H1 (cell line): ENCODE measurements around the gene CFAP20. TPM values are rescaled to one million over a fixed set of nuclear protein-coding genes. Genes with fewer than 3 reads are reported as not detected.

Source experiments
- CTCF ChIA-PET: fragments of 300-600 bp; sonication (Branson Sonifier 250); formaldehyde crosslinking; loops from one replicate; lab custom pipeline; 2021; ENCODE audit not compliant: partially characterized antibody; lab: Charles Lee
- POLR2A ChIA-PET: fragments of 300-600 bp; sonication (Branson Sonifier 250); formaldehyde crosslinking; loops from one replicate; lab custom pipeline; 2021; ENCODE audit warnings: inconsistent platforms; ENCODE audit not compliant: partially characterized antibody; lab: Charles Lee
- DNase-seq, 2 experiments: peaks; one replicate each; pipeline versions ENCODE4 v3.0.0 to v3.0.0-alpha.2; 2010 to 2022; ENCODE audit warnings: low spot score in 2 of 2, low read depth in 1 of 2, mixed read lengths in 1 of 2
- FAIRE-seq: peaks from 2 replicates; lab custom pipeline; 2011; peaks lifted over from hg19 to GRCh38; lab: Jason Lieb, UNC
- H2AFZ ChIP-seq: 2 replicates; pipeline ENCODE4 v1.8.1; 2012; ENCODE audit warnings: low read length, inconsistent platforms
- H2AK5ac ChIP-seq: 2 replicates; pipeline ENCODE4 v1.6.1; 2013; ENCODE audit warnings: low read depth, low read length
- H2BK120ac ChIP-seq: replicated peaks from 2 replicates; pipeline ENCODE3; 2013; ENCODE audit warnings: low read depth, low read length, inconsistent platforms
- H2BK12ac ChIP-seq: 2 replicates; pipeline ENCODE4 v1.6.1; 2013; ENCODE audit warnings: low read depth, low read length
- H2BK15ac ChIP-seq: 2 replicates; pipeline ENCODE4 v1.6.1; 2013; ENCODE audit warnings: low read length
- H2BK20ac ChIP-seq: 2 replicates; pipeline ENCODE4 v1.6.1; 2013; ENCODE audit warnings: low read length
- H2BK5ac ChIP-seq: 2 replicates; pipeline ENCODE4 v1.6.1; 2013; ENCODE audit warnings: low read depth, low read length
- H3K14ac ChIP-seq: 2 replicates; pipeline ENCODE4 v1.6.1; 2013; ENCODE audit warnings: inconsistent platforms; ENCODE audit not compliant: insufficient read length
- H3K18ac ChIP-seq: 2 replicates; pipeline ENCODE4 v1.6.1; 2013; ENCODE audit warnings: low read length; ENCODE audit errors: extremely low read depth
- H3K23ac ChIP-seq: 2 replicates; pipeline ENCODE4 v1.6.1; 2013; ENCODE audit warnings: inconsistent platforms; ENCODE audit not compliant: insufficient read length
- H3K23me2 ChIP-seq: 2 replicates; pipeline ENCODE4 v1.6.1; 2013; ENCODE audit warnings: low read depth, low read length
- H3K27ac ChIP-seq: 2 replicates; pipeline ENCODE4 v1.6.1; 2011; ENCODE audit warnings: low read depth, low read length, inconsistent platforms
- H3K27me3 ChIP-seq, 4 experiments: replicated peaks in 1 of 4; 1 replicate in 1 of 4; 2 replicates in 3 of 4; pipeline versions ENCODE4 v1.6.1 to v1.8.1; 2011 to 2013; ENCODE audit warnings: low read length in 3 of 4, mild to moderate bottlenecking in 3 of 4, inconsistent platforms in 2 of 4, mixed read lengths in 2 of 4, moderate library complexity in 1 of 4; ENCODE audit not compliant: control insufficient read depth in 3 of 4, insufficient read depth in 3 of 4; ENCODE audit errors: extremely low read depth in 1 of 4
- H3K36me3 ChIP-seq, 4 experiments: 2 replicates each; pipeline versions ENCODE4 v1.6.1 to v1.8.1; 2011 to 2013; ENCODE audit warnings: mild to moderate bottlenecking in 4 of 4, low read length in 3 of 4, moderate library complexity in 2 of 4, control low read depth in 1 of 4, inconsistent platforms in 1 of 4; ENCODE audit not compliant: insufficient read depth in 4 of 4, control insufficient read depth in 2 of 4
- H3K4ac ChIP-seq: replicated peaks from 2 replicates; pipeline ENCODE3; 2013; ENCODE audit warnings: low read length, low read depth, mixed read lengths, inconsistent platforms; ENCODE audit not compliant: insufficient read length
- H3K4me1 ChIP-seq, 4 experiments: replicated peaks in 1 of 4; 1 replicate in 1 of 4; 2 replicates in 3 of 4; pipeline versions ENCODE4 v1.6.1 to v1.8.1; 2011 to 2013; ENCODE audit warnings: low read length in 3 of 4, inconsistent platforms in 2 of 4, mixed read lengths in 1 of 4; ENCODE audit not compliant: insufficient read depth in 4 of 4, control insufficient read depth in 3 of 4
- H3K4me2 ChIP-seq, 2 experiments: 2 replicates each; pipeline versions ENCODE4 v1.6.1 to v1.8.1; 2011 to 2013; ENCODE audit warnings: low read depth in 2 of 2, low read length in 2 of 2, control low read depth in 1 of 2, inconsistent platforms in 1 of 2, mild to moderate bottlenecking in 1 of 2; ENCODE audit not compliant: insufficient read depth in 1 of 2
- H3K4me3 ChIP-seq, 4 experiments: fragments of 200-600, 300-600 bp in 1 of 4; sonication (generic), shearing (Covaris generic), sonication (Bioruptor Twin) in 1 of 4; 2 replicates each; pipeline versions ENCODE4 v1.5.1 to v1.8.1; 2011 to 2016; ENCODE audit warnings: low read length in 4 of 4, low read depth in 3 of 4, control low read depth in 2 of 4, inconsistent platforms in 2 of 4, mild to moderate bottlenecking in 2 of 4, mixed read lengths in 1 of 4, moderate library complexity in 1 of 4; ENCODE audit not compliant: insufficient read depth in 2 of 4; ENCODE audit errors: extremely low read depth in 1 of 4
- H3K56ac ChIP-seq: replicated peaks from 2 replicates; pipeline ENCODE3; 2013; ENCODE audit warnings: low read depth, mild to moderate bottlenecking, mixed read lengths, low read length, inconsistent platforms; ENCODE audit not compliant: insufficient read length
- H3K79me1 ChIP-seq: 2 replicates; pipeline ENCODE4 v1.6.1; 2013; ENCODE audit warnings: low read depth, low read length, control low read depth
- H3K79me2 ChIP-seq, 2 experiments: 2 replicates each; pipeline versions ENCODE4 v1.6.1 to v1.8.1; 2012 to 2013; ENCODE audit warnings: low read length in 2 of 2, mild to moderate bottlenecking in 2 of 2, inconsistent platforms in 1 of 2; ENCODE audit not compliant: insufficient read depth in 2 of 2, control insufficient read depth in 1 of 2
- H3K9ac ChIP-seq, 4 experiments: replicated peaks in 1 of 4; 1 replicate in 1 of 4; 2 replicates in 3 of 4; pipeline versions ENCODE4 v1.6.1 to v1.8.1; 2011 to 2013; ENCODE audit warnings: low read depth in 3 of 4, low read length in 3 of 4, control low read depth in 2 of 4, mild to moderate bottlenecking in 2 of 4, moderate library complexity in 2 of 4, inconsistent platforms in 1 of 4; ENCODE audit errors: extremely low read depth in 1 of 4
- H3K9me3 ChIP-seq, 2 experiments: 2 replicates each; pipeline versions ENCODE4 v1.6.1 to v1.8.1; 2012 to 2013; ENCODE audit warnings: mild to moderate bottlenecking in 2 of 2, moderate library complexity in 2 of 2, control low read depth in 1 of 2, inconsistent platforms in 1 of 2, low read depth in 1 of 2, low read length in 1 of 2, mixed read lengths in 1 of 2; ENCODE audit not compliant: insufficient read depth in 2 of 2
- H4K20me1 ChIP-seq, 2 experiments: replicated peaks in 1 of 2; 2 replicates each; pipeline versions ENCODE3 to v1.8.1; 2011 to 2013; ENCODE audit warnings: inconsistent platforms in 2 of 2, low read length in 2 of 2, mild to moderate bottlenecking in 1 of 2; ENCODE audit not compliant: insufficient read depth in 2 of 2, control insufficient read depth in 1 of 2
- H4K5ac ChIP-seq: 2 replicates; pipeline ENCODE4 v1.6.1; 2013; ENCODE audit warnings: low read length, low read depth, mixed read lengths, inconsistent platforms; ENCODE audit not compliant: insufficient read length
- H4K8ac ChIP-seq: 2 replicates; pipeline ENCODE4 v1.8.0; 2013; ENCODE audit warnings: mild to moderate bottlenecking, moderate library complexity, low read length, inconsistent platforms; ENCODE audit not compliant: insufficient read depth; ENCODE audit errors: extremely low read depth
- H4K91ac ChIP-seq: replicated peaks from 2 replicates; pipeline ENCODE3; 2013; ENCODE audit warnings: low read length, mixed read lengths, inconsistent platforms; ENCODE audit not compliant: insufficient read length
- ATF2 ChIP-seq: IDR thresholded peaks from 2 replicates; pipeline ENCODE4 v1.6.1; 2012; ENCODE audit warnings: low read length, inconsistent platforms
- CBX5 ChIP-seq: fragments of 300-800, 300-1000 bp; sonication (generic); IDR thresholded peaks from 2 replicates; pipeline ENCODE4 v1.7.1; 2016; ENCODE audit warnings: antibody characterized with exemption, low read length, low read depth
- E2F6 ChIP-seq: IDR thresholded peaks from 2 replicates; pipeline ENCODE4 v1.6.1; 2012; ENCODE audit warnings: inconsistent platforms
- GABPA ChIP-seq: IDR thresholded peaks from 2 replicates; pipeline ENCODE4 v1.6.1; 2011; ENCODE audit warnings: mild to moderate bottlenecking, low read length, moderate library complexity, borderline replicate concordance; ENCODE audit not compliant: insufficient read depth
- GTF2F1 ChIP-seq: IDR thresholded peaks from 2 replicates; pipeline ENCODE4 v1.6.1; 2012; ENCODE audit warnings: low read depth, low read length, improper control_type of control experiment, borderline replicate concordance
- KDM5A ChIP-seq: fragments of 200-600 bp; IDR thresholded peaks from 2 replicates; pipeline ENCODE4 v1.7.1; 2012; ENCODE audit warnings: mild to moderate bottlenecking, low read length, inconsistent platforms, mixed read lengths
- MAX ChIP-seq: IDR thresholded peaks from 2 replicates; pipeline ENCODE4 v1.6.1; 2012; ENCODE audit warnings: inconsistent platforms
- POU5F1 ChIP-seq: IDR thresholded peaks from 2 replicates; pipeline ENCODE4 v1.6.1; 2011; ENCODE audit warnings: low read depth, mild to moderate bottlenecking, low read length, moderate library complexity
- SIRT6 ChIP-seq: IDR thresholded peaks from one replicate; pipeline ENCODE4 v1.7.1; 2012; ENCODE audit warnings: low read length, inconsistent platforms
- SIX5 ChIP-seq: IDR thresholded peaks from 2 replicates; pipeline ENCODE4 v1.6.1; 2011; ENCODE audit warnings: mild to moderate bottlenecking, low read depth, low read length
- TEAD4 ChIP-seq: IDR thresholded peaks from 2 replicates; pipeline ENCODE4 v1.6.1; 2012; ENCODE audit warnings: low read depth, low read length, inconsistent platforms, mixed read lengths
- ZNF274 ChIP-seq: IDR thresholded peaks from 2 replicates; pipeline ENCODE4 v1.7.0; 2012; ENCODE audit warnings: low read length, borderline replicate concordance; ENCODE audit errors: extremely low read depth
- WGBS, 2 experiments: shearing (Covaris generic) in 1 of 2; methylation state at CpG; one replicate each; pipeline versions ENCODE4 v1.1.6 to v1.1.7; 2013 to 2015; ENCODE audit warnings: low lambda C conversion rate in 2 of 2, mixed read lengths in 2 of 2, inconsistent platforms in 1 of 2, low coverage in 1 of 2, missing lambda C conversion rate in 1 of 2; ENCODE audit not compliant: insufficient replicate concordance in 2 of 2, insufficient coverage in 1 of 2, insufficient read length in 1 of 2; ENCODE audit errors: extremely low coverage in 1 of 2, missing lambda C conversion rate in 1 of 2; 5-methylcytosine and 5-hydroxymethylcytosine counted together
- polyA plus RNA-seq, 7 experiments: library from polyadenylated mRNA; depleted of rRNA in 3 of 7; stranded (reverse) in 5 of 7; unstranded in 2 of 7; fragments of >200 nt in 5 of 7; fragments of 200-250 nt in 2 of 7; gene quantifications; 1 replicate in 5 of 7; 2 replicates in 1 of 7; 4 replicates in 1 of 7; pipeline versions ENCODE4 v1.2.1 to v1.2.3, GENCODE V29; 2011 to 2013; ENCODE audit warnings: missing spikeins in 2 of 7, mixed read lengths in 2 of 7
- total RNA-seq: library from RNA; stranded (reverse); fragmentation: NEBNext Ultra II Directional; extraction: Animal tissue kit (Norgen Biotek cat#: 25700); gene quantifications from 2 replicates; pipeline ENCODE4 v1.2.1, GENCODE V29; 2021

CFAP20 gene
- total and polyA plus RNA-seq, 2 of the 8 experiments (the other 6 are each of a cell fraction or from before 2014, with no cell fraction given): 45.6 to 65.4 TPM

GRCh38 chr16:58170223-58170622, 41.0 kb upstream of the CFAP20 start:
- Histone ChIP-seq H4K5ac (no peak overlapping the region), H3K79me2 (no peaks in the 10 kb centered on the region), H3K27ac (no peak overlapping the region), H3K23ac (no peak overlapping the region), H2BK20ac (no peak overlapping the region), H3K18ac (no peak overlapping the region), H4K8ac (no peak overlapping the region), H2BK120ac (no peak overlapping the region), H3K4me3 (no peak overlapping the region), H4K20me1 (peaks cover 0 to 3% of the 10 kb centered on the region in 2 experiments), H4K91ac (no peak overlapping the region), H2AK5ac (no peak overlapping the region), H3K4me1 (no peaks in the 10 kb centered on the region), H2BK5ac (no peak overlapping the region), H3K27me3 (no peaks in the 10 kb centered on the region), H3K4me2 (no peak overlapping the region), H3K9ac (no peak overlapping the region), H3K9me3 (no peaks in the 10 kb centered on the region), H2AFZ (no peak overlapping the region), H3K14ac (no peak overlapping the region), H3K36me3 (peaks cover 15 to 85% (median 55%) of the 10 kb centered on the region in 4 experiments), H2BK12ac (no peak overlapping the region), H2BK15ac (no peak overlapping the region), H3K56ac (no peak overlapping the region), H3K23me2 (no peaks in the 10 kb centered on the region), H3K79me1 (no peaks in the 10 kb centered on the region), H3K4ac (no peak overlapping the region)
- POLR2A ChIA-PET: interaction anchor here (2.0 kb wide), 1 partner anchor 16 kb away, joined by 4 read pairs; no protein-coding TSS in a partner anchor
- FAIRE-seq: no peak
- 95% methylated on average over 2 of the region's 2 CpGs; no CpG with 5 or more reads in 1 of the 2 experiments for WGBS, 2 experiments
- DNase-seq: no peak
- CTCF ChIA-PET: no interaction called here
- TF ChIP-seq SIRT6 (no peak), ZNF274 (no peak), ATF2 (no peak), GTF2F1 (no peak), GABPA (no peak), TEAD4 (no peak), CBX5 (no peak), MAX (no peak), KDM5A (no peak), POU5F1 (no peak), SIX5 (no peak), E2F6 (no peak)
